ENCODE data around the gene HSD17B13.

DNA sequence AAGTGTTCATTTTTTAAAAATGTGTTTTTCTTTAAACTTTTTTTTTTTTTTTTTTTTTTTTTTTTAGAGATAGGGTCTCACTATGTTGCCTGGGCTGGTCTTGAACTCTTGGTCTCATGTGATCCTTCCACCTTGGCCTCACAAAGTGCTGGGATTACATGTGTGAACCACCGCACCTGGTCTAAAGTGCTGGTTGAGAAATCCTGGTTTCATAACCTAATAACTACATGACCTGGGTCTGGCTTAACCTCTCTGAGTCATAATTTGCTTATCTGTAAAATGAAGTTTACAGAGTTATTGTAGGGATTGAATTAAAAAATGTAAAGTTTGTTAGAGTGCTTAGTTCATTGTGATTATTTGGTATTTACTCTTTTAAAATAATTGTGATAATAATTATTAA is 5.2 kb downstream of the HSD17B13 start:
- TF ChIP-seq, protein P1, sequence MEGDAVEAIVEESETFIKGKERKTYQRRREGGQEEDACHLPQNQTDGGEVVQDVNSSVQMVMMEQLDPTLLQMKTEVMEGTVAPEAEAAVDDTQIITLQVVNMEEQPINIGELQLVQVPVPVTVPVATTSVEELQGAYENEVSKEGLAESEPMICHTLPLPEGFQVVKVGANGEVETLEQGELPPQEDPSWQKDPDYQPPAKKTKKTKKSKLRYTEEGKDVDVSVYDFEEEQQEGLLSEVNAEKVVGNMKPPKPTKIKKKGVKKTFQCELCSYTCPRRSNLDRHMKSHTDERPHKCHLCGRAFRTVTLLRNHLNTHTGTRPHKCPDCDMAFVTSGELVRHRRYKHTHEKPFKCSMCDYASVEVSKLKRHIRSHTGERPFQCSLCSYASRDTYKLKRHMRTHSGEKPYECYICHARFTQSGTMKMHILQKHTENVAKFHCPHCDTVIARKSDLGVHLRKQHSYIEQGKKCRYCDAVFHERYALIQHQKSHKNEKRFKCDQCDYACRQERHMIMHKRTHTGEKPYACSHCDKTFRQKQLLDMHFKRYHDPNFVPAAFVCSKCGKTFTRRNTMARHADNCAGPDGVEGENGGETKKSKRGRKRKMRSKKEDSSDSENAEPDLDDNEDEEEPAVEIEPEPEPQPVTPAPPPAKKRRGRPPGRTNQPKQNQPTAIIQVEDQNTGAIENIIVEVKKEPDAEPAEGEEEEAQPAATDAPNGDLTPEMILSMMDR (conservative IDR thresholded peaks at IDR 0.05; ENCODE audit: low read depth in 2 of 2) = no peak
- TF ChIP-seq POLR2AphosphoS5 (IDR thresholded peaks at IDR 0.05; ENCODE audit: low read depth) (no peak), EZH2 (IDR thresholded peaks at IDR 0.05; ENCODE audit: low read depth, unreplicated experiment) (no peak), NANOG (IDR thresholded peaks at IDR 0.05; ENCODE audit: borderline replicate concordance) (no peak), EZH2phosphoT487 (IDR thresholded peaks at IDR 0.05; ENCODE audit: unreplicated experiment) (no peak), JUNB (IDR thresholded peaks at IDR 0.05; ENCODE audit: unreplicated experiment) (no peak), CREB1 (CRISPR knock-in tag; IDR thresholded peaks at IDR 0.05; ENCODE audit: low read depth) (no peak), STAT1 (IDR thresholded peaks at IDR 0.05; ENCODE audit: unreplicated experiment) (no peak)
- TF ChIP-seq, protein P2, sequence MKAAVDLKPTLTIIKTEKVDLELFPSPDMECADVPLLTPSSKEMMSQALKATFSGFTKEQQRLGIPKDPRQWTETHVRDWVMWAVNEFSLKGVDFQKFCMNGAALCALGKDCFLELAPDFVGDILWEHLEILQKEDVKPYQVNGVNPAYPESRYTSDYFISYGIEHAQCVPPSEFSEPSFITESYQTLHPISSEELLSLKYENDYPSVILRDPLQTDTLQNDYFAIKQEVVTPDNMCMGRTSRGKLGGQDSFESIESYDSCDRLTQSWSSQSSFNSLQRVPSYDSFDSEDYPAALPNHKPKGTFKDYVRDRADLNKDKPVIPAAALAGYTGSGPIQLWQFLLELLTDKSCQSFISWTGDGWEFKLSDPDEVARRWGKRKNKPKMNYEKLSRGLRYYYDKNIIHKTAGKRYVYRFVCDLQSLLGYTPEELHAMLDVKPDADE (IDR thresholded peaks at IDR 0.05) = no peak
- TF ChIP-seq, protein P3, sequence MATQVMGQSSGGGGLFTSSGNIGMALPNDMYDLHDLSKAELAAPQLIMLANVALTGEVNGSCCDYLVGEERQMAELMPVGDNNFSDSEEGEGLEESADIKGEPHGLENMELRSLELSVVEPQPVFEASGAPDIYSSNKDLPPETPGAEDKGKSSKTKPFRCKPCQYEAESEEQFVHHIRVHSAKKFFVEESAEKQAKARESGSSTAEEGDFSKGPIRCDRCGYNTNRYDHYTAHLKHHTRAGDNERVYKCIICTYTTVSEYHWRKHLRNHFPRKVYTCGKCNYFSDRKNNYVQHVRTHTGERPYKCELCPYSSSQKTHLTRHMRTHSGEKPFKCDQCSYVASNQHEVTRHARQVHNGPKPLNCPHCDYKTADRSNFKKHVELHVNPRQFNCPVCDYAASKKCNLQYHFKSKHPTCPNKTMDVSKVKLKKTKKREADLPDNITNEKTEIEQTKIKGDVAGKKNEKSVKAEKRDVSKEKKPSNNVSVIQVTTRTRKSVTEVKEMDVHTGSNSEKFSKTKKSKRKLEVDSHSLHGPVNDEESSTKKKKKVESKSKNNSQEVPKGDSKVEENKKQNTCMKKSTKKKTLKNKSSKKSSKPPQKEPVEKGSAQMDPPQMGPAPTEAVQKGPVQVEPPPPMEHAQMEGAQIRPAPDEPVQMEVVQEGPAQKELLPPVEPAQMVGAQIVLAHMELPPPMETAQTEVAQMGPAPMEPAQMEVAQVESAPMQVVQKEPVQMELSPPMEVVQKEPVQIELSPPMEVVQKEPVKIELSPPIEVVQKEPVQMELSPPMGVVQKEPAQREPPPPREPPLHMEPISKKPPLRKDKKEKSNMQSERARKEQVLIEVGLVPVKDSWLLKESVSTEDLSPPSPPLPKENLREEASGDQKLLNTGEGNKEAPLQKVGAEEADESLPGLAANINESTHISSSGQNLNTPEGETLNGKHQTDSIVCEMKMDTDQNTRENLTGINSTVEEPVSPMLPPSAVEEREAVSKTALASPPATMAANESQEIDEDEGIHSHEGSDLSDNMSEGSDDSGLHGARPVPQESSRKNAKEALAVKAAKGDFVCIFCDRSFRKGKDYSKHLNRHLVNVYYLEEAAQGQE (IDR thresholded peaks at IDR 0.05; ENCODE audit: unreplicated experiment) = no peak
